ENCODE data around the gene NOTUM. TPM values are rescaled to one million over a fixed set of nuclear protein-coding genes. Genes with fewer than 3 reads are reported as not detected.

NOTUM gene
- total RNA-seq, 1 experiment from 2014 or later, result not detected

DNA sequence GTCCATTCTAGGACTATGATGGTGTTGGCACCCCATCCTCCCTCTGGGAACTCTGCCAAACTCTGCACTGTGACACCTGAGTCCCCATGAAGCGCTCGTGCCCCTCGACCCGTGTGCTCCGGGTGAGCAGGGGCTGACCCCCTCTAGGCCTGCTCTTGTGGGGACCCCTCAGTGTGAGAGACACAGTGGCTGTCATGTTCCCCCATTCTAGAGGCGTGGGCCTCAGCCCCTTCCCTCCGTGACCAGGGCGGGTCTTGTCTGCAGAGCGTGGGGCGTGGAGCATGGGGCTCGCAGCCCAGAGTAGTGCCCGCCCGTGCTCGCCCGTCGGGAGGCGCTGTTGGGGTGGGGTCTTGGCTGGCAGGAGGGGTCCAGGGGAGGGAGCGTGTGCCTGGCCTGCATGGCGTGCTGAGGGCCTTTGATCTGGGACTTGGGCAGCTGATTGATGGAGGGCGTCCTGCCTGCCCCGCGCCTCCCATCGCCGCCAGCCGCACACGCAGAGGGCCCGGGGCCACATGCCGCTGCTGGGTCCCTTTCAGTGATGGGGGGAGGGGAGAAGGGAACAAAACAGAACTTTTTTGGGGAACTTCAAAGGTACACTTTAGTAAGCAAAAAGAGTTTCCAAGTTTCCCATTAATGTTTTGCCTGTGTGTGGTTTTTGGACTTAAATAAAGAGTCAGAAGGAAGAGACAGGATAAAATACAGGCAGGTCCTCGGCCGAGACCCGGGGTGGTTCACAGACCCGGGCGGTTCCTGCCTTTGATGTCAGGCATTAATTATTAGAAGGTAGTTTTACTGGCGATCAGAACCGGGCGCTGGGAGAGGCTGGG, 39.2 kb upstream of the NOTUM start:
- intact Hi-C loops (cut with micrococcal nuclease; ENCODE audit: unreplicated experiment), result no loop called here
- Histone ChIP-seq H3K36me3 (ENCODE audit: insufficient read depth, low read length, poor library complexity, severe bottlenecking) (no peaks in the 10 kb centered on the region), H3K4me3 (ENCODE audit: low read depth, low read length, poor library complexity, severe bottlenecking) (no peak overlapping the region), H3K4me1 (ENCODE audit: insufficient read depth, low read length, poor library complexity, severe bottlenecking) (peaks cover 9% of the 10 kb centered on the region), H3K27ac (ENCODE audit: low read depth, low read length, poor library complexity, severe bottlenecking) (no peak overlapping the region), H3K9me3 (ENCODE audit: low read depth, low read length, poor library complexity, severe bottlenecking) (no peaks in the 10 kb centered on the region), H3K27me3 (replicated peaks; ENCODE audit: insufficient read depth, low read depth, low read length, poor library complexity) (no peaks in the 10 kb centered on the region)
- BruUV-seq (replicated peaks), result no TSS peak
- TF ChIP-seq, protein P1, sequence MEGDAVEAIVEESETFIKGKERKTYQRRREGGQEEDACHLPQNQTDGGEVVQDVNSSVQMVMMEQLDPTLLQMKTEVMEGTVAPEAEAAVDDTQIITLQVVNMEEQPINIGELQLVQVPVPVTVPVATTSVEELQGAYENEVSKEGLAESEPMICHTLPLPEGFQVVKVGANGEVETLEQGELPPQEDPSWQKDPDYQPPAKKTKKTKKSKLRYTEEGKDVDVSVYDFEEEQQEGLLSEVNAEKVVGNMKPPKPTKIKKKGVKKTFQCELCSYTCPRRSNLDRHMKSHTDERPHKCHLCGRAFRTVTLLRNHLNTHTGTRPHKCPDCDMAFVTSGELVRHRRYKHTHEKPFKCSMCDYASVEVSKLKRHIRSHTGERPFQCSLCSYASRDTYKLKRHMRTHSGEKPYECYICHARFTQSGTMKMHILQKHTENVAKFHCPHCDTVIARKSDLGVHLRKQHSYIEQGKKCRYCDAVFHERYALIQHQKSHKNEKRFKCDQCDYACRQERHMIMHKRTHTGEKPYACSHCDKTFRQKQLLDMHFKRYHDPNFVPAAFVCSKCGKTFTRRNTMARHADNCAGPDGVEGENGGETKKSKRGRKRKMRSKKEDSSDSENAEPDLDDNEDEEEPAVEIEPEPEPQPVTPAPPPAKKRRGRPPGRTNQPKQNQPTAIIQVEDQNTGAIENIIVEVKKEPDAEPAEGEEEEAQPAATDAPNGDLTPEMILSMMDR (conservative IDR thresholded peaks at IDR 0.05; ENCODE audit: low read depth, low read length), result no peak
- no peak for TF ChIP-seq EZH2 (IDR thresholded peaks at IDR 0.05; ENCODE audit: borderline replicate concordance, low read depth, low read length, poor library complexity, severe bottlenecking)
- DNase-seq (ENCODE audit: low spot score), result no peak
- POLR2A ChIA-PET (ENCODE audit: low non-redundant PET), result no interaction called here
- CTCF ChIA-PET, result no interaction called here

- no peak for DNase-seq (ENCODE audit: low spot score)
- Histone ChIP-seq H3K4me3 (ENCODE audit: low read depth, low read length, poor library complexity, severe bottlenecking) (no peak overlapping the region), H3K27ac (ENCODE audit: low read depth, low read length, poor library complexity, severe bottlenecking) (no peak overlapping the region), H3K4me1 (ENCODE audit: insufficient read depth, low read length, poor library complexity, severe bottlenecking) (peaks cover 9% of the 10 kb centered on the region), H3K27me3 (replicated peaks; ENCODE audit: insufficient read depth, low read depth, low read length, poor library complexity) (no peaks in the 10 kb centered on the region), H3K36me3 (ENCODE audit: insufficient read depth, low read length, poor library complexity, severe bottlenecking) (no peaks in the 10 kb centered on the region), H3K9me3 (ENCODE audit: low read depth, low read length, poor library complexity, severe bottlenecking) (no peaks in the 10 kb centered on the region)
- no peak for TF ChIP-seq EZH2 (IDR thresholded peaks at IDR 0.05; ENCODE audit: borderline replicate concordance, low read depth, low read length, poor library complexity, severe bottlenecking)
- TF ChIP-seq, protein P1 (conservative IDR thresholded peaks at IDR 0.05; ENCODE audit: low read depth, low read length), result no peak
- intact Hi-C loops (cut with micrococcal nuclease; ENCODE audit: unreplicated experiment), result no loop called here
- ChIA-PET POLR2A (ENCODE audit: low non-redundant PET) (no interaction called here), CTCF (no interaction called here)
- no TSS peak for BruUV-seq (replicated peaks)
These were observed 38.6 kb upstream of the NOTUM start for GRCh38 chr17:81999587-81999975.

- CTCF ChIA-PET, result no interaction called here
These were observed 37.9 kb upstream of the NOTUM start for GRCh38 chr17:81998691-81999438.

More at GRCh38 chr17:81998691-81999438, 37.9 kb upstream of the NOTUM start:
- H3K4me1 ChIP-seq (ENCODE audit: insufficient read depth, low read length, poor library complexity, severe bottlenecking), result peaks cover 6% of the 10 kb centered on the region
- H3K27me3 ChIP-seq (replicated peaks; ENCODE audit: insufficient read depth, low read depth, low read length, poor library complexity), result no peaks in the 10 kb centered on the region
- TF ChIP-seq, protein P1 (conservative IDR thresholded peaks at IDR 0.05; ENCODE audit: low read depth, low read length), result no peak
- TF ChIP-seq EZH2 (IDR thresholded peaks at IDR 0.05; ENCODE audit: borderline replicate concordance, low read depth, low read length, poor library complexity, severe bottlenecking), result no peak
- no peaks in the 10 kb centered on the region for H3K9me3 ChIP-seq (ENCODE audit: low read depth, low read length, poor library complexity, severe bottlenecking)
- POLR2A ChIA-PET (ENCODE audit: low non-redundant PET), result no interaction called here
- no peak for DNase-seq (ENCODE audit: low spot score)
- no peak overlapping the region for H3K27ac ChIP-seq (ENCODE audit: low read depth, low read length, poor library complexity, severe bottlenecking)
- H3K4me3 ChIP-seq (ENCODE audit: low read depth, low read length, poor library complexity, severe bottlenecking), result no peak overlapping the region
- no peaks in the 10 kb centered on the region for H3K36me3 ChIP-seq (ENCODE audit: insufficient read depth, low read length, poor library complexity, severe bottlenecking)
- intact Hi-C loops (cut with micrococcal nuclease; ENCODE audit: unreplicated experiment), result no loop called here
- no TSS peak for BruUV-seq (replicated peaks)

Data from A673 (cell line).